ENCODE data around the gene CXXC5.
A peak's percentile ranks its signal among the peaks of the same experiment; 100 is the strongest.
"Not testable (repeated sequence)": the region's sequence is repeated elsewhere in the genome, so short reads cannot be mapped to it uniquely, and the experiment has no call there.

Gene CXXC5

GRCh38 chr5:139708877-139709581 is 60.9 kb downstream of the CXXC5 start:
- no peak overlapping the region for H3K4me3 ChIP-seq (ENCODE audit: low read length)
- no peak for DNase-seq (ENCODE audit: low read depth)
- TF ChIP-seq CTCF (IDR thresholded peaks at IDR 0.05; ENCODE audit: insufficient read depth, low read depth, low read length, missing control alignments) = no peak

- TF ChIP-seq CTCF (IDR thresholded peaks at IDR 0.05; ENCODE audit: insufficient read depth, low read depth, low read length, missing control alignments) = no peak
- no peak overlapping the region for H3K4me3 ChIP-seq (ENCODE audit: low read length)
- DNase-seq (ENCODE audit: low read depth) = no peak
Observed at GRCh38 chr5:139709582-139710318, 61.6 kb downstream of the CXXC5 start.

- TF ChIP-seq CTCF (IDR thresholded peaks at IDR 0.05; ENCODE audit: insufficient read depth, low read depth, low read length, missing control alignments) = no peak
- H3K4me3 ChIP-seq (ENCODE audit: low read length) = peak overlapping the region; percentile 34
- peak; percentile 39 for DNase-seq (ENCODE audit: low read depth)
Observed at GRCh38 chr5:139710319-139711066, 62.3 kb downstream of the CXXC5 start.

- TF ChIP-seq CTCF (IDR thresholded peaks at IDR 0.05; ENCODE audit: insufficient read depth, low read depth, low read length, missing control alignments) = no peak
- DNase-seq (ENCODE audit: low read depth) = peak; percentile 34
- H3K4me3 ChIP-seq (ENCODE audit: low read length) = peak overlapping the region; percentile 34
Observed at GRCh38 chr5:139711067-139711905, 63.1 kb downstream of the CXXC5 start.

- TF ChIP-seq CTCF (IDR thresholded peaks at IDR 0.05; ENCODE audit: insufficient read depth, low read depth, low read length, missing control alignments) = no peak
- no peak for DNase-seq (ENCODE audit: low read depth)
- no peak overlapping the region for H3K4me3 ChIP-seq (ENCODE audit: low read length)
Observed at GRCh38 chr5:139711906-139712224, 63.7 kb downstream of the CXXC5 start.

GRCh38 chr5:139712412-139712811 is 64.3 kb downstream of the CXXC5 start:
- no peak for TF ChIP-seq CTCF (IDR thresholded peaks at IDR 0.05; ENCODE audit: insufficient read depth, low read depth, low read length, missing control alignments)
- no peak for DNase-seq (ENCODE audit: low read depth)
- no peak overlapping the region for H3K4me3 ChIP-seq (ENCODE audit: low read length)

- DNase-seq (ENCODE audit: low read depth) = not testable (repeated sequence)
Observed at GRCh38 chr5:139713898-139714297, 65.7 kb downstream of the CXXC5 start.

More at GRCh38 chr5:139713898-139714297, 65.7 kb downstream of the CXXC5 start:
- H3K4me3 ChIP-seq (ENCODE audit: low read length) = not testable (repeated sequence)

All from epithelial cell of esophagus (primary cell).